Liver (tissue), 9 donors: Measurements from ENCODE around the gene EXOC3L2. TPM values are rescaled to one million over a fixed set of nuclear protein-coding genes. Genes with fewer than 3 reads are reported as not detected.
A peak's percentile ranks its signal among the peaks of the same experiment; 100 is the strongest.

Experiments used
- DNase-seq: peaks from one replicate; pipeline ENCODE4 v3.0.0-alpha.2; 2017; ENCODE audit warnings: low spot score
- H3K27ac ChIP-seq, 2 donors: one replicate each; pipeline ENCODE4 v1.7.0; 2013; ENCODE audit warnings: inconsistent platforms in 2 of 2, low read length in 2 of 2, control low read depth in 1 of 2, low read depth in 1 of 2, mild to moderate bottlenecking in 1 of 2
- H3K27me3 ChIP-seq, 4 donors: one replicate each; pipeline versions ENCODE4 v1.6.1 to v1.7.0; 2013; ENCODE audit warnings: low read length in 3 of 4, inconsistent platforms in 1 of 4, mild to moderate bottlenecking in 1 of 4, moderate library complexity in 1 of 4; ENCODE audit not compliant: control insufficient read depth in 4 of 4, insufficient read depth in 4 of 4
- H3K36me3 ChIP-seq, 4 donors: one replicate each; pipeline versions ENCODE4 v1.6.1 to v1.7.0; 2013; ENCODE audit warnings: low read length in 3 of 4, mild to moderate bottlenecking in 3 of 4, low read depth in 1 of 4, moderate library complexity in 1 of 4; ENCODE audit not compliant: control insufficient read depth in 4 of 4, insufficient read depth in 3 of 4
- H3K4me1 ChIP-seq, 4 donors: one replicate each; pipeline versions ENCODE4 v1.6.1 to v1.7.0; 2013; ENCODE audit warnings: low read length in 3 of 4, mild to moderate bottlenecking in 3 of 4, moderate library complexity in 1 of 4; ENCODE audit not compliant: control insufficient read depth in 4 of 4, insufficient read depth in 4 of 4
- H3K4me3 ChIP-seq, 3 donors: one replicate each; pipeline versions ENCODE4 v1.6.1 to v1.7.0; 2013; ENCODE audit warnings: low read length in 3 of 3, control low read depth in 1 of 3, low read depth in 1 of 3, mild to moderate bottlenecking in 1 of 3
- H3K9ac ChIP-seq, 2 donors: one replicate each; pipeline ENCODE4 v1.7.0; 2013; ENCODE audit warnings: low read length in 2 of 2, mild to moderate bottlenecking in 2 of 2, moderate library complexity in 2 of 2, control low read depth in 1 of 2, low read depth in 1 of 2
- H3K9me3 ChIP-seq, 4 donors: one replicate each; pipeline versions ENCODE4 v1.6.1 to v1.7.0; 2013; ENCODE audit warnings: low read length in 3 of 4; ENCODE audit not compliant: control insufficient read depth in 4 of 4
- EGR1 ChIP-seq, 2 donors: IDR thresholded peaks; 2 replicates each; pipeline ENCODE4 v1.6.1; 2016 to 2018; ENCODE audit warnings: antibody characterized with exemption in 2 of 2, low read depth in 2 of 2
- FOXA1 ChIP-seq: IDR thresholded peaks from 2 replicates; pipeline ENCODE4 v1.6.1; 2016; ENCODE audit warnings: antibody characterized with exemption
- FOXA2 ChIP-seq: IDR thresholded peaks from 2 replicates; pipeline ENCODE4 v1.6.1; 2016; ENCODE audit warnings: antibody characterized with exemption
- GABPA ChIP-seq, 2 donors: IDR thresholded peaks in 1 of 2; conservative IDR thresholded peaks in 1 of 2; 2 replicates each; pipeline ENCODE4 v1.6.1; 2016; ENCODE audit warnings: antibody characterized with exemption in 2 of 2, mild to moderate bottlenecking in 1 of 2, moderate library complexity in 1 of 2
- HNF4A ChIP-seq, 2 donors: conservative IDR thresholded peaks; 2 replicates each; pipeline ENCODE4 v1.6.1; 2016; ENCODE audit warnings: antibody characterized with exemption in 2 of 2, mild to moderate bottlenecking in 2 of 2
- HNF4G ChIP-seq: IDR thresholded peaks from 2 replicates; pipeline ENCODE4 v1.6.1; 2016; ENCODE audit warnings: antibody characterized with exemption
- JUND ChIP-seq, 2 donors: IDR thresholded peaks; 2 replicates each; pipeline ENCODE4 v1.6.1; 2016; ENCODE audit warnings: antibody characterized with exemption in 2 of 2
- NR2F2 ChIP-seq: IDR thresholded peaks from 2 replicates; pipeline ENCODE4 v1.6.1; 2016; ENCODE audit warnings: antibody characterized with exemption
- RAD21 ChIP-seq, 2 donors: IDR thresholded peaks; 2 replicates each; pipeline ENCODE4 v1.6.1; 2016; ENCODE audit warnings: antibody characterized with exemption in 2 of 2, mild to moderate bottlenecking in 2 of 2
- RXRA ChIP-seq, 2 donors: IDR thresholded peaks; 2 replicates each; pipeline ENCODE4 v1.6.1; 2017 to 2018; ENCODE audit warnings: antibody characterized with exemption in 2 of 2, mild to moderate bottlenecking in 1 of 2
- SP1 ChIP-seq: IDR thresholded peaks from 2 replicates; pipeline ENCODE4 v1.6.1; 2018; ENCODE audit warnings: antibody characterized with exemption, mild to moderate bottlenecking
- TAF1 ChIP-seq: conservative IDR thresholded peaks from 2 replicates; pipeline ENCODE4 v1.6.1; 2016; ENCODE audit warnings: antibody characterized with exemption, mild to moderate bottlenecking
- YY1 ChIP-seq: IDR thresholded peaks from 2 replicates; pipeline ENCODE4 v1.6.1; 2016; ENCODE audit warnings: antibody characterized with exemption, mild to moderate bottlenecking
- WGBS: extraction: QIAGEN DNeasy Blood & Tissue Kit; methylation state at CpG from one replicate; pipeline ENCODE4 v1.1.7; 2013; 5-methylcytosine and 5-hydroxymethylcytosine counted together
- polyA plus RNA-seq, 2 donors: library from polyadenylated mRNA; stranded (reverse) in 1 of 2; unstranded in 1 of 2; fragments of 200-250 nt in 1 of 2; fragments of >200 nt in 1 of 2; fragmentation: Nextera tagmentation in 1 of 2; extraction: Ambion mirVana in 1 of 2; gene quantifications; one replicate each; pipeline versions ENCODE4 v1.2.1 to v1.2.3, GENCODE V29; 2013 to 2015
- total RNA-seq, 2 donors: library from RNA; depleted of rRNA; stranded (reverse); fragments of >200 nt; gene quantifications; one replicate each; pipeline ENCODE4 v1.2.3, GENCODE V29; 2014
- TF ChIP-seq, protein P1 (sequence below): IDR thresholded peaks from 2 replicates; pipeline ENCODE4 v1.6.1; 2016; ENCODE audit warnings: antibody characterized with exemption
- TF ChIP-seq, protein P2 (sequence below): IDR thresholded peaks from 2 replicates; pipeline ENCODE4 v1.6.1; 2016; ENCODE audit warnings: antibody characterized with exemption
- TF ChIP-seq, protein P3 (sequence below): IDR thresholded peaks from 2 replicates; pipeline ENCODE4 v1.6.1; 2016; ENCODE audit warnings: antibody characterized with exemption
- TF ChIP-seq, protein P4 (sequence below): IDR thresholded peaks from 2 replicates; pipeline ENCODE4 v1.6.1; 2016; ENCODE audit warnings: antibody characterized with exemption, mild to moderate bottlenecking
- donor health status: healthy.
- donor health status: healthy.
- donor health status: healthy.
- donor health status: healthy.
- donor health status: healthy.

The EXOC3L2 gene
- total and polyA plus RNA-seq, 4 donors = 1.3 to 7.3 (median 4.1) TPM

DNA sequence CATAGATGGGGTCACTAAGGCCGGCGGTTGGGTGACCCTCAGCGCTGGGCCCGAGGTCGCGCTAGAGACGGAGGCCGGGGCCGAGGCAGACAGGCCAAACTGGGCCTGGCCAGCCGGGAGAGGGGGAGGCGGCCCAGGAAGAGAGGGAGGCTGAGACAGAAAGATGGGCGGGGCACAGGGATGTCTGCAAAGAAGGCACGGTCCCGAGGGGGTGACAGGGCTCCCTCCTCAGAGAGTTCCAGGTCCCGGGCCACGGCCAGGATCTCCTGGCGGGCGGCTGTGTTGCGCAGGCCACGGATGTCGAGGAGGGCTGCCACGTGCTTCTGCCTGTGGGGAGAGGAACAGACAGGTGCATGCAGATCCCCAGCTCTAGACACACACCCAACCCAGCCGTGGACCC lies 32.2 kb downstream of the EXOC3L2 start:
- Histone ChIP-seq H3K27me3 (peaks cover 0 to 3% (median 0%) of the 10 kb centered on the region in 4 donors), H3K9ac (no peak overlapping the region), H3K4me3 (no peak overlapping the region), H3K4me1 (peaks cover 3 to 7% (median 5%) of the 10 kb centered on the region in 4 donors), H3K27ac (no peak overlapping the region), H3K36me3 (no peaks in the 10 kb centered on the region), H3K9me3 (no peaks in the 10 kb centered on the region)
- TF ChIP-seq FOXA2 (no peak), RXRA (IDR thresholded peaks at IDR 0.05) (no peak), SP1 (no peak), TAF1 (no peak), HNF4A (conservative IDR thresholded peaks at IDR 0.05) (no peak), RAD21 (IDR thresholded peaks at IDR 0.05) (no peak), EGR1 (IDR thresholded peaks at IDR 0.05; ENCODE audit: low read depth in 2 of 2) (no peak), NR2F2 (no peak), JUND (IDR thresholded peaks at IDR 0.05) (no peak), YY1 (no peak), HNF4G (no peak), FOXA1 (no peak)
- TF ChIP-seq, protein P1, sequence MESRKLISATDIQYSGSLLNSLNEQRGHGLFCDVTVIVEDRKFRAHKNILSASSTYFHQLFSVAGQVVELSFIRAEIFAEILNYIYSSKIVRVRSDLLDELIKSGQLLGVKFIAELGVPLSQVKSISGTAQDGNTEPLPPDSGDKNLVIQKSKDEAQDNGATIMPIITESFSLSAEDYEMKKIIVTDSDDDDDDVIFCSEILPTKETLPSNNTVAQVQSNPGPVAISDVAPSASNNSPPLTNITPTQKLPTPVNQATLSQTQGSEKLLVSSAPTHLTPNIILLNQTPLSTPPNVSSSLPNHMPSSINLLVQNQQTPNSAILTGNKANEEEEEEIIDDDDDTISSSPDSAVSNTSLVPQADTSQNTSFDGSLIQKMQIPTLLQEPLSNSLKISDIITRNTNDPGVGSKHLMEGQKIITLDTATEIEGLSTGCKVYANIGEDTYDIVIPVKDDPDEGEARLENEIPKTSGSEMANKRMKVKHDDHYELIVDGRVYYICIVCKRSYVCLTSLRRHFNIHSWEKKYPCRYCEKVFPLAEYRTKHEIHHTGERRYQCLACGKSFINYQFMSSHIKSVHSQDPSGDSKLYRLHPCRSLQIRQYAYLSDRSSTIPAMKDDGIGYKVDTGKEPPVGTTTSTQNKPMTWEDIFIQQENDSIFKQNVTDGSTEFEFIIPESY = no peak
- TF ChIP-seq, protein P2, sequence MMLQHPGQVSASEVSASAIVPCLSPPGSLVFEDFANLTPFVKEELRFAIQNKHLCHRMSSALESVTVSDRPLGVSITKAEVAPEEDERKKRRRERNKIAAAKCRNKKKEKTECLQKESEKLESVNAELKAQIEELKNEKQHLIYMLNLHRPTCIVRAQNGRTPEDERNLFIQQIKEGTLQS = no peak
- TF ChIP-seq, protein P3, sequence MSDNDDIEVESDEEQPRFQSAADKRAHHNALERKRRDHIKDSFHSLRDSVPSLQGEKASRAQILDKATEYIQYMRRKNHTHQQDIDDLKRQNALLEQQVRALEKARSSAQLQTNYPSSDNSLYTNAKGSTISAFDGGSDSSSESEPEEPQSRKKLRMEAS = no peak
- no peak for DNase-seq
- WGBS = 80% methylated on average over 23 of the region's 23 CpGs

DNA sequence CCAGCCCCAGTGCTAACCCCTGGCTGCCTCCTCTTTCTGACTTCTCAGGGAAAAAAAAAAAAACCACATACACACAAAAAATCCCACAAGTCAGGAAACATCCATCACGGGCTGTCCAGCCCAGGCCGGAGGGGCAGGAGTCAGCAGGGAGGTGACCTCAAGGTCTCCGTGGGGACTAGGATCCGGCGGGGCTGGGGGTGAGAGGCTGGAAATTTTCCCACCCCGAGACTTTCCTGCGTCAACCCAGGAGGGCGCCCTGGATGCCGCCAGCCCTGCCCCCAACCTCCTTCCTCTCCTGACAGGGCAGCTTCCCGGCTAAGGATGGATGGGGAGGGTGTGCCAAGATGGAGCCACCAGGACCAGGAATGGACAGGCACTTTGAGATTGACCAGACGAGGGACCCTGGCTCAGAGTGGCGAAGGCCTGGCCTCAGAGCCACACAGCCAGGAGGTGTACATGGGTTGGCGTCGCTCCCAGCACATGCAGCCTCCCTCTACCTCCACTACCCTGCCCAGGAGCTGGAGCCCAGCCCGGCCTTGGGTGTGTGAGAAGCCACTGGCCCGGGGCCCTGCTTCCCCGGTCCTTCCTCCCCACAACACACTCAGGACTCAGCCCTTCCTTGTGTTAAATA lies 33.3 kb downstream of the EXOC3L2 start:
- no peak overlapping the region for H3K9ac ChIP-seq
- 62% methylated on average over 17 of the region's 17 CpGs for WGBS
- no peaks in the 10 kb centered on the region for H3K9me3 ChIP-seq
- peaks cover 0 to 6% (median 2%) of the 10 kb centered on the region in 4 donors for H3K4me1 ChIP-seq
- H3K27ac ChIP-seq = no peak overlapping the region
- TF ChIP-seq, protein P3 = no peak
- peak; percentile 97 for TF ChIP-seq NR2F2
- TF ChIP-seq EGR1 (IDR thresholded peaks at IDR 0.05; ENCODE audit: low read depth in 2 of 2) = no peak
- TF ChIP-seq GABPA (IDR thresholded peaks at IDR 0.05 in 1 of 2, conservative IDR thresholded peaks at IDR 0.05 in 1 of 2) = no peak
- TF ChIP-seq RXRA (IDR thresholded peaks at IDR 0.05) = peak in 1 of 2 donors; percentile 19
- no peaks in the 10 kb centered on the region for H3K27me3 ChIP-seq
- DNase-seq = no peak
- no peaks in the 10 kb centered on the region for H3K36me3 ChIP-seq
- H3K4me3 ChIP-seq = no peak overlapping the region

DNA sequence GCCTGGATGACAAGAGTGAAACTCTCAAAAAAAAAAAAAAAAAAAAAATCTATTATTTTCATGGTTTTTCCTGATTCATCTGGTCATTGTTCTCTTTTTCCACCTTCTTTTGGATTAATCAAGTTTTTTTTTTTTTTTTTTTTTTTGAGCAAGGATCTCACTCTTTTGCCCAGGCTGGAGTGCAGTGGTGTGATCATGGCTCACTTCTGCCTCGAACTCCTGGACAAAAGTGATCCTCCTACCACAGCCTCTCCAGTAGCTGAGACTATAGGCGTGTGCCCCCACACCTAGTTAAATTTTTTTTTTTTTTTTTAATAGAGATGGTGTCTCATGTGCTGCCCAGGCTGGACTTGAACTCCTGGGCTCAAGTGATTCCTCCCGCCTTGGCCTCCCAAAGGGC lies 38.9 kb downstream of the EXOC3L2 start:
- Histone ChIP-seq H3K9me3 (no peaks in the 10 kb centered on the region), H3K4me3 (no peak overlapping the region), H3K4me1 (peaks cover 0 to 3% (median 1%) of the 10 kb centered on the region in 4 donors), H3K27me3 (no peaks in the 10 kb centered on the region), H3K9ac (no peak overlapping the region), H3K36me3 (no peaks in the 10 kb centered on the region), H3K27ac (no peak overlapping the region)
- no peak for DNase-seq
- TF ChIP-seq JUND (IDR thresholded peaks at IDR 0.05) (no peak), GABPA (IDR thresholded peaks at IDR 0.05 in 1 of 2, conservative IDR thresholded peaks at IDR 0.05 in 1 of 2) (no peak), HNF4A (conservative IDR thresholded peaks at IDR 0.05) (no peak), EGR1 (IDR thresholded peaks at IDR 0.05; ENCODE audit: low read depth in 2 of 2) (no peak), HNF4G (no peak), RXRA (IDR thresholded peaks at IDR 0.05) (no peak), FOXA2 (no peak)
- TF ChIP-seq, protein P2 = no peak
- TF ChIP-seq, protein P1 = no peak
- TF ChIP-seq, protein P4, sequence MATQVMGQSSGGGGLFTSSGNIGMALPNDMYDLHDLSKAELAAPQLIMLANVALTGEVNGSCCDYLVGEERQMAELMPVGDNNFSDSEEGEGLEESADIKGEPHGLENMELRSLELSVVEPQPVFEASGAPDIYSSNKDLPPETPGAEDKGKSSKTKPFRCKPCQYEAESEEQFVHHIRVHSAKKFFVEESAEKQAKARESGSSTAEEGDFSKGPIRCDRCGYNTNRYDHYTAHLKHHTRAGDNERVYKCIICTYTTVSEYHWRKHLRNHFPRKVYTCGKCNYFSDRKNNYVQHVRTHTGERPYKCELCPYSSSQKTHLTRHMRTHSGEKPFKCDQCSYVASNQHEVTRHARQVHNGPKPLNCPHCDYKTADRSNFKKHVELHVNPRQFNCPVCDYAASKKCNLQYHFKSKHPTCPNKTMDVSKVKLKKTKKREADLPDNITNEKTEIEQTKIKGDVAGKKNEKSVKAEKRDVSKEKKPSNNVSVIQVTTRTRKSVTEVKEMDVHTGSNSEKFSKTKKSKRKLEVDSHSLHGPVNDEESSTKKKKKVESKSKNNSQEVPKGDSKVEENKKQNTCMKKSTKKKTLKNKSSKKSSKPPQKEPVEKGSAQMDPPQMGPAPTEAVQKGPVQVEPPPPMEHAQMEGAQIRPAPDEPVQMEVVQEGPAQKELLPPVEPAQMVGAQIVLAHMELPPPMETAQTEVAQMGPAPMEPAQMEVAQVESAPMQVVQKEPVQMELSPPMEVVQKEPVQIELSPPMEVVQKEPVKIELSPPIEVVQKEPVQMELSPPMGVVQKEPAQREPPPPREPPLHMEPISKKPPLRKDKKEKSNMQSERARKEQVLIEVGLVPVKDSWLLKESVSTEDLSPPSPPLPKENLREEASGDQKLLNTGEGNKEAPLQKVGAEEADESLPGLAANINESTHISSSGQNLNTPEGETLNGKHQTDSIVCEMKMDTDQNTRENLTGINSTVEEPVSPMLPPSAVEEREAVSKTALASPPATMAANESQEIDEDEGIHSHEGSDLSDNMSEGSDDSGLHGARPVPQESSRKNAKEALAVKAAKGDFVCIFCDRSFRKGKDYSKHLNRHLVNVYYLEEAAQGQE = no peak
- 87% methylated on average over 3 of the region's 3 CpGs for WGBS
